ENCODE measurements around the gene ACAP3.

Gene ACAP3

DNA sequence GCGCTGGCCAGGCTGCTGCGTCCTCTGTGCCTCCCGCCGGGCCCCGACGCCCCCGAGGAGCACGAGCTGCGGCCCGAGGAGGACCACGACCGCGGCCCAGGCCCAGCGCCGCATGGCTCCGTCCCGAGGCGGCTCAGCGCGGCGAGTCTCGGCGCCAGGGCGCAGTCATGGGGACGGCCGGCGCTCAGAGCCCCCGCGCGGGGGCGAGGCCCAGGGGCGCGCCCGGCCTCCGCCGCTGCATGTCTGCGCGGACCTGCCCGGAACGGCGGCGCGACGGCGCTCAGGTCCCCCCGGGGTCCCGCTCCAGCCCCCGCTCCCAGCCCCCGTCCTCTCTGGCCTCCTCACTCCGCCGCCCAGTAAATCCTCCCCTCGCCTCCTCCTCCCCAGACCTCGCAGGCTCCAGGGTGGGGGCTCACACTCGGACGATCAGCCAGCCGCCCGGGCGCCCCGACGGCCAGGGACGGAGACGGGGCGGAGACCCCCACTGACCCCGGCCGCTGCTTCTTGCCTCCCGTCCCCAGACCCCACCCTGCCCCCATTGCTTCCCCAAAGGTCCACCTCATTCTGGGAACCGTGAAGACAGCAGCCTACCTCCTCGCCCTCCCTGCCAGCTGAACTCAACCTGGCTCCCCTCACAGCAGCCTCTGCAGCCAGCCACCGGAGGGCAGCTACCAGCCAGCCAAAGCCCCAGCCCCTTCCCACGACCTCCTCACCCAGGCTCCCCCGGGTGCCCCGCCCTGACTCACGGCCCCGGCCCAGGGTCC is 61.0 kb downstream of the ACAP3 start, which contains the start of gene C1QTNF12:
Gene C1QTNF12, minus strand, starts transcription at position 146 of the 764 bp plus-strand sequence. Its CDS starts 32 bp downstream, at position 114.
- Histone ChIP-seq H3K36me3 (peaks cover 1% of the 10 kb centered on the region; the same call in 1 of the 2 replicates), H3K4me3 (ENCODE audit: low read depth, low read length) (no peak within 1 kb of the TSS), H3K27ac (no peak within 1 kb of the TSS), H3K9me3 (ENCODE audit: severe bottlenecking) (no peaks in the 10 kb centered on the region), H3K27me3 (ENCODE audit: insufficient read depth, low read depth, severe bottlenecking) (no peaks in the 10 kb centered on the region)
- DNase-seq, result no peak
- 0 out of 2 replicates have a peak, but pooled peaks have one; percentile 20 for TF ChIP-seq CTCF (IDR thresholded peaks at IDR 0.05; ENCODE audit: low read depth, low read length)

- no peaks in the 10 kb centered on the region for H3K9me3 ChIP-seq (ENCODE audit: severe bottlenecking)
- no peak for DNase-seq
- no peak for TF ChIP-seq CTCF (IDR thresholded peaks at IDR 0.05; ENCODE audit: low read depth, low read length)
- H3K27ac ChIP-seq, result no peak overlapping the region
- H3K36me3 ChIP-seq, result no peaks in the 10 kb centered on the region
- no peak overlapping the region for H3K4me3 ChIP-seq (ENCODE audit: low read depth, low read length)
- H3K27me3 ChIP-seq (ENCODE audit: insufficient read depth, low read depth, severe bottlenecking), result no peaks in the 10 kb centered on the region
Measured at GRCh38 chr1:1245817-1246576, 61.7 kb downstream of the ACAP3 start.

GRCh38 chr1:1245178-1245816 is 62.4 kb downstream of the ACAP3 start:
- H3K27me3 ChIP-seq (ENCODE audit: insufficient read depth, low read depth, severe bottlenecking), result no peaks in the 10 kb centered on the region
- H3K27ac ChIP-seq, result no peak overlapping the region
- no peak for TF ChIP-seq CTCF (IDR thresholded peaks at IDR 0.05; ENCODE audit: low read depth, low read length)

GRCh38 chr1:1244192-1244811 is 63.4 kb downstream of the ACAP3 start:
- no peak for TF ChIP-seq CTCF (IDR thresholded peaks at IDR 0.05; ENCODE audit: low read depth, low read length)
- no peak for DNase-seq
- H3K4me3 ChIP-seq (ENCODE audit: low read depth, low read length), result no peak overlapping the region
- H3K27me3 ChIP-seq (ENCODE audit: insufficient read depth, low read depth, severe bottlenecking), result no peaks in the 10 kb centered on the region
- H3K36me3 ChIP-seq, result no peaks in the 10 kb centered on the region
- no peak overlapping the region for H3K27ac ChIP-seq
- H3K9me3 ChIP-seq (ENCODE audit: severe bottlenecking), result no peaks in the 10 kb centered on the region

More at GRCh38 chr1:1245178-1245816, 62.4 kb downstream of the ACAP3 start:
- DNase-seq, result no peak
- Histone ChIP-seq H3K36me3 (no peaks in the 10 kb centered on the region), H3K4me3 (ENCODE audit: low read depth, low read length) (no peak overlapping the region), H3K9me3 (ENCODE audit: severe bottlenecking) (no peaks in the 10 kb centered on the region)

DNA sequence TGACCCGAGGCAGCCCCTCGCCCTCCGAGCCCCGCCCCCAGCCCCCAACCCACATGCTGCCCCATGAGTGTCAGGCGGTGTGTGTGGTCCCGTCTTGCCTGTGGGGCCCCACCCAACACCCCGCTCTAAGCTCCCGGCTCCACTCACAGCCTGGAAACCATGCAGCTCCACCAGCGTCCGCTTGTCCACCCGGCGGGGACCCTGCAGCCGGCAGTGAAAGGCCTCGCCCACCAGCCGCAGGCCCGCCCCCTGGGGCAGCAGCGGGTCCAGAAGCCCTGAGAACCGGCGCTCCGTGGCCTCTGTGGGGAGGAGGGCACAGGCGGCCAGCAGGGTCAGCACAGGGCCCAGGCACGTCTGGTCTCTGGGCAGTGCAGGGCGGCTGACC is 63.9 kb downstream of the ACAP3 start:
- no peaks in the 10 kb centered on the region for H3K9me3 ChIP-seq (ENCODE audit: severe bottlenecking)
- H3K4me3 ChIP-seq (ENCODE audit: low read depth, low read length), result no peak overlapping the region
- H3K27ac ChIP-seq, result no peak overlapping the region
- no peaks in the 10 kb centered on the region for H3K27me3 ChIP-seq (ENCODE audit: insufficient read depth, low read depth, severe bottlenecking)
- no peaks in the 10 kb centered on the region for H3K36me3 ChIP-seq
- no peak for TF ChIP-seq CTCF (IDR thresholded peaks at IDR 0.05; ENCODE audit: low read depth, low read length)
- no peak for DNase-seq
